OCI-LY1 (cell line): ENCODE results near the gene ADAM19.

Source experiments
- H2AFZ ChIP-seq: fragments of 200-600 bp; sonication (generic), shearing (Covaris generic); 2 replicates; pipeline ENCODE4 v1.6.0; 2014; ENCODE audit warnings: antibody characterized with exemption, mild to moderate bottlenecking, low read length
- H3F3A ChIP-seq: fragments of 200-600 bp; sonication (generic), shearing (Covaris generic); 2 replicates; pipeline ENCODE4 v1.6.0; 2014; ENCODE audit warnings: mild to moderate bottlenecking, antibody characterized with exemption, low read length, moderate library complexity; ENCODE audit not compliant: insufficient read depth
- H3K27ac ChIP-seq: fragments of 200-600 bp; sonication (generic); 2 replicates; pipeline ENCODE4 v1.5.1; 2014; ENCODE audit warnings: low read length, mixed run types, mild to moderate bottlenecking, low read depth; ENCODE audit not compliant: poor library complexity, severe bottlenecking
- H3K27me3 ChIP-seq: fragments of 200-600 bp; sonication (generic); 2 replicates; pipeline ENCODE4 v1.6.0; 2014; ENCODE audit warnings: antibody characterized with exemption, mild to moderate bottlenecking, low read length, moderate library complexity; ENCODE audit not compliant: insufficient read depth
- H3K36me3 ChIP-seq: fragments of 200-600 bp; sonication (generic); 2 replicates; pipeline ENCODE4 v1.6.1; 2014; ENCODE audit warnings: mild to moderate bottlenecking, antibody characterized with exemption, low read length, moderate library complexity, mixed read lengths; ENCODE audit not compliant: insufficient read depth
- H3K4me1 ChIP-seq: fragments of 200-600 bp; sonication (generic); 2 replicates; pipeline ENCODE4 v1.5.1; 2014; ENCODE audit warnings: mild to moderate bottlenecking, low read length, moderate library complexity; ENCODE audit not compliant: insufficient read depth, severe bottlenecking
- H3K4me2 ChIP-seq: fragments of 200-600 bp; sonication (generic), shearing (Covaris generic); 2 replicates; pipeline ENCODE4 v1.6.1; 2014; ENCODE audit warnings: low read length
- H3K4me3 ChIP-seq: fragments of 200-600 bp; sonication (generic); 2 replicates; pipeline ENCODE4 v1.5.1; 2014; ENCODE audit warnings: low read length, low read depth, mild to moderate bottlenecking, mixed read lengths; ENCODE audit not compliant: poor library complexity, severe bottlenecking
- H3K79me2 ChIP-seq: fragments of 200-600 bp; shearing (Covaris generic); 2 replicates; pipeline ENCODE4 v1.6.1; 2016; ENCODE audit warnings: mixed run types, low read length, mixed read lengths; ENCODE audit not compliant: insufficient read depth
- H3K9ac ChIP-seq: fragments of 200-600 bp; sonication (generic), shearing (Covaris generic); 2 replicates; pipeline ENCODE4 v1.6.1; 2014; ENCODE audit warnings: mild to moderate bottlenecking, low read length, mixed read lengths
- H3K9me2 ChIP-seq: fragments of 200-600 bp; sonication (generic), shearing (Covaris generic); 2 replicates; pipeline ENCODE4 v1.6.1; 2014; ENCODE audit warnings: low read depth, mild to moderate bottlenecking, low read length, mixed read lengths
- H3K9me3 ChIP-seq: fragments of 200-600 bp; shearing (Covaris generic); 2 replicates; pipeline ENCODE4 v1.6.1; 2014; ENCODE audit warnings: low read length, mixed read lengths
- H4K20me1 ChIP-seq: fragments of 200-600 bp; sonication (generic), shearing (Covaris generic); 2 replicates; pipeline ENCODE4 v1.6.0; 2016; ENCODE audit warnings: mild to moderate bottlenecking, low read length; ENCODE audit not compliant: insufficient read depth
- CTCF ChIP-seq: fragments of 200-600 bp; sonication (generic), shearing (Covaris generic); IDR thresholded peaks from 2 replicates; pipeline ENCODE4 v1.5.1; 2017; ENCODE audit warnings: mild to moderate bottlenecking, antibody characterized with exemption, low read length, moderate library complexity, mixed read lengths
- EZH2 ChIP-seq: fragments of 200-600 bp; sonication (generic), shearing (Covaris generic); IDR thresholded peaks from 2 replicates; pipeline ENCODE4 v1.8.0; 2017; ENCODE audit warnings: borderline replicate concordance, mixed run types, mild to moderate bottlenecking, antibody characterized with exemption, low read length, moderate library complexity, mixed read lengths

The ADAM19 gene

GRCh38 chr5:157575381-157576020, at the start of gene ADAM19:
ADAM19 (minus strand) TSS chr5:157575775; CDS start chr5:157575696, 79 bp downstream.
- Histone ChIP-seq H3K4me2 (peak within 1 kb of the TSS; percentile 82), H3K27me3 (0 out of 2 replicates have a peak, but pooled peaks cover 4% of the 10 kb centered on the region), H3K27ac (no peak within 1 kb of the TSS), H3K9me3 (0 out of 2 replicates have a peak, but pooled peaks cover 7% of the 10 kb centered on the region), H4K20me1 (no peaks in the 10 kb centered on the region), H3K9me2 (no peaks in the 10 kb centered on the region), H2AFZ (no peak within 1 kb of the TSS), H3K9ac (peak within 1 kb of the TSS; percentile 51), H3F3A (no peaks in the 10 kb centered on the region), H3K36me3 (no peaks in the 10 kb centered on the region; the same call in 1 of the 2 replicates), H3K4me3 (peak within 1 kb of the TSS; percentile 66), H3K79me2 (no peaks in the 10 kb centered on the region), H3K4me1 (peaks cover 30% of the 10 kb centered on the region)
- TF ChIP-seq CTCF (no peak), EZH2 (no peak)

- Histone ChIP-seq H3K4me3 (no peak overlapping the region), H3K36me3 (no peaks in the 10 kb centered on the region), H3K9me2 (no peaks in the 10 kb centered on the region), H3K27ac (no peak overlapping the region), H2AFZ (no peak overlapping the region), H3K9ac (no peak overlapping the region), H3K4me2 (no peak overlapping the region), H3F3A (no peaks in the 10 kb centered on the region), H3K79me2 (no peaks in the 10 kb centered on the region), H3K4me1 (no peaks in the 10 kb centered on the region), H3K27me3 (no peaks in the 10 kb centered on the region; the same call in 1 of the 2 replicates), H4K20me1 (no peaks in the 10 kb centered on the region), H3K9me3 (no peaks in the 10 kb centered on the region)
- no peak for TF ChIP-seq EZH2
Observed at GRCh38 chr5:157624144-157624543, 48.6 kb upstream of the ADAM19 start.

- H2AFZ ChIP-seq = no peak overlapping the region
- H3K27ac ChIP-seq = no peak overlapping the region
- H3K4me2 ChIP-seq = no peak overlapping the region
- no peak for TF ChIP-seq EZH2
- no peak for TF ChIP-seq CTCF
- H3K4me3 ChIP-seq = no peak overlapping the region
- H3K9me2 ChIP-seq = no peaks in the 10 kb centered on the region
- H3K9ac ChIP-seq = no peak overlapping the region
- no peaks in the 10 kb centered on the region for H3K9me3 ChIP-seq
- no peaks in the 10 kb centered on the region for H4K20me1 ChIP-seq
- no peaks in the 10 kb centered on the region; the same call in 1 of the 2 replicates for H3K27me3 ChIP-seq
- H3K79me2 ChIP-seq = no peaks in the 10 kb centered on the region
- no peaks in the 10 kb centered on the region for H3K4me1 ChIP-seq
- H3K36me3 ChIP-seq = no peaks in the 10 kb centered on the region
- H3F3A ChIP-seq = no peaks in the 10 kb centered on the region
Observed at GRCh38 chr5:157620776-157621175, 45.2 kb upstream of the ADAM19 start.
